ENCODE results near the gene EXD3. TPM values are rescaled to one million over a fixed set of nuclear protein-coding genes. Genes with fewer than 3 reads are reported as not detected.

EXD3 gene
- total RNA-seq, 5 donors from 2014 or later (not counting 1 experiment from before 2014, with no cell fraction given), result 18.5 to 43.8 (median 38.0) TPM

DNA sequence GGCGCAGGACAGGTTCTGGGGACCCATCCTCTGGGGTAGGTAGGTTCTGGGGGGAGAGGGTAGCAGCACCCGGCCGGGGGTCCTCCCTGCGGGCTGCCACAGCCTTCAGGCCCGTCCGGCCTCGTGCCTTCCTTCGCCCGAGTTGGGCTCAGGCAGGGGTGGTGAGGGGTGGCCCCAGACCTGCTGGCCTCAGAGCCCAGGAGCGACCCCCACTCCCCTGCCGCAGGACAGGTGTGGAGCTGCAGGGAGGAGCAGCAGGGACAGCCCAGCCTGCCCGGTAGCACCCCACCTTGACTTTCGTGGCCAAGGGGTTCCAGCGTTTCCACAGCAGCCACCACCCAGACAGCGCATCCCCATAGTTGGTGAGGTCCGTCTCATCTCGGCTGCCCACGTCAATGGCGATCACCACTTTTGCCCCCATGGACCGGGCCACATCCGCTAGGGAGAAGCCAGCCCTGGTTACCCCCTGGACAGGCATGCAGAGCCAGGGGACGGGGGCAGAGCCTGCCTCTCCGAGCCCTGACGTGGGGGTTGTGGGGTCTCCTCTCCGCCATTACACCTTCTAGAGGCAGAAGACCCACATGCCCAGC lies 39.5 kb upstream of the EXD3 start:
- ATAC-seq (replicated peaks in 1 of 4) (no peak), DNase-seq (peak in 1 of 35 experiments; percentile 9)
- Mint-ChIP-seq H3K36me3 (no peaks in the 10 kb centered on the region), H3K27me3 (no peaks in the 10 kb centered on the region), H3K9me3 (no peaks in the 10 kb centered on the region), H3K4me3 (peak overlapping the region in 2 of 3 donors; percentile 43 to 72), H3K4me1 (peaks cover 23 to 27% (median 23%) of the 10 kb centered on the region in 3 donors), H3K27ac (peak overlapping the region; percentile 77 to 92)
- Histone ChIP-seq H3K4me1 (ENCODE audit: control insufficient read depth in 1 of 2, extremely low read depth in 1 of 2, insufficient read depth in 2 of 2, low read length in 2 of 2) (peaks cover 21 to 55% of the 10 kb centered on the region in 2 experiments), H3K27me3 (replicated peaks in 1 of 2; ENCODE audit: control insufficient read depth in 2 of 2, extremely low read depth in 1 of 2, insufficient read depth in 2 of 2, low read length in 1 of 2) (peaks cover 0 to 5% of the 10 kb centered on the region in 2 experiments), H3K27ac (ENCODE audit: low read length) (peak overlapping the region; percentile 83), H3K9me3 (no peaks in the 10 kb centered on the region), H3K4me3 (ENCODE audit: control insufficient read depth in 1 of 2, extremely low read depth in 1 of 2, low read length in 1 of 2) (peak overlapping the region; percentile 39 to 55), H3K36me3 (ENCODE audit: control insufficient read depth in 2 of 2, extremely low read depth in 1 of 2, insufficient read depth in 1 of 2, low read length in 1 of 2) (peaks cover 0 to 3% of the 10 kb centered on the region in 2 donors)
- ChIA-PET CTCF (no interaction called here), POLR2A (no interaction called here)
- 95% methylated on average over 18 of the region's 25 CpGs for WGBS (ENCODE audit: insufficient coverage)

DNA sequence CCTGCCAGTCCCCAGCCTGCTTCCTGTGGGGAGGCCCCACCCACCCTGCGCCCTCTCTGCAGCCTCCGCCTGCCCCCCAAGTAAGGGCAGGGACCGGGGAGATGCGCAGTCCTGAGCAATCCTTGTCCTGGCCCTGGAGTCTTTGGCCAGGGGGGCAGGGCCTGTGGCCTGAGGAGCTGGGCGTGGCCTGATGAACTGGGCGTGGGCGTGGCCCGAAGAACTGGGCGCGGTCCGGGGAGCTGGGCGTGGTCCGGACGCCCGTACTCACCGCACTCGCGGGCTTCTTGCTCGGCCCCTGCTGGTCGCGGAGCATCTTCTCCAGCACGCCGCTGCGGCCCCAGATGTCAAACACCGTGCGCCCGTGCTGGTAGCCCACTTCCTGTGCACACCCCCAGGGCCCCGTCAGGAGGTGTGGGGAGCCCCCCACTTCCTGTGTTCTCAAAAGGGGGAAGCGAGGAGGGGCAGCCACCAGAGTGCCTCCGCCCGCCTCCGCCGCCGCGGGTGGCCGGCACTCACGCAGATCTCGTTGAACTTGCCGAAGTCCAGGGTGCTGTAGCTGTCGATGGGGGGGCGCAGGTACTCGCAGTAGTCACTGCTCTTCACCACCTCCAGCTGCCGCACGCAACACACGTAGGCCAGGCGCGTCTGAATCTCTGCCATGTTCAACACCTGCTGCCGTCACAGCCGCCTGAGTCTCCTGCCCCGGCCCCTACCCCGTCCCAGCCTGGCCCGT lies 38.9 kb upstream of the EXD3 start:
- no peaks in the 10 kb centered on the region for H3K9me3 Mint-ChIP-seq
- Histone ChIP-seq H3K27me3 (replicated peaks in 1 of 2; ENCODE audit: control insufficient read depth in 2 of 2, extremely low read depth in 1 of 2, insufficient read depth in 2 of 2, low read length in 1 of 2) (peaks cover 0 to 5% of the 10 kb centered on the region in 2 experiments), H3K4me1 (ENCODE audit: control insufficient read depth in 1 of 2, extremely low read depth in 1 of 2, insufficient read depth in 2 of 2, low read length in 2 of 2) (peaks cover 21 to 61% of the 10 kb centered on the region in 2 experiments), H3K36me3 (ENCODE audit: control insufficient read depth in 2 of 2, extremely low read depth in 1 of 2, insufficient read depth in 1 of 2, low read length in 1 of 2) (peaks cover 0 to 8% of the 10 kb centered on the region in 2 donors), H3K9me3 (no peaks in the 10 kb centered on the region), H3K4me3 (ENCODE audit: control insufficient read depth in 1 of 2, extremely low read depth in 1 of 2, low read length in 1 of 2) (peak overlapping the region; percentile 39 to 55), H3K27ac (ENCODE audit: low read length) (peak overlapping the region; percentile 83)
- ChIA-PET POLR2A (no interaction called here), CTCF (interaction anchor here in 1 of 2 donors (0.8 kb wide), 1 partner anchor 39 kb away, joined by 4 read pairs; the partner anchor contains the start of gene EXD3)
- H3K36me3 Mint-ChIP-seq, result no peaks in the 10 kb centered on the region
- peak; percentile 74 to 78 (median 76) for ATAC-seq (replicated peaks in 1 of 4)
- WGBS (ENCODE audit: insufficient coverage), result 2% methylated on average over 41 of the region's 52 CpGs
- H3K4me3 Mint-ChIP-seq, result peak overlapping the region; percentile 72 to 73 (median 73)
- H3K27ac Mint-ChIP-seq, result peak overlapping the region; percentile 92
- peaks cover 26 to 28% (median 27%) of the 10 kb centered on the region in 3 donors for H3K4me1 Mint-ChIP-seq
- no peaks in the 10 kb centered on the region for H3K27me3 Mint-ChIP-seq
- DNase-seq, result peak; percentile 71 to 94 (median 88)

DNA sequence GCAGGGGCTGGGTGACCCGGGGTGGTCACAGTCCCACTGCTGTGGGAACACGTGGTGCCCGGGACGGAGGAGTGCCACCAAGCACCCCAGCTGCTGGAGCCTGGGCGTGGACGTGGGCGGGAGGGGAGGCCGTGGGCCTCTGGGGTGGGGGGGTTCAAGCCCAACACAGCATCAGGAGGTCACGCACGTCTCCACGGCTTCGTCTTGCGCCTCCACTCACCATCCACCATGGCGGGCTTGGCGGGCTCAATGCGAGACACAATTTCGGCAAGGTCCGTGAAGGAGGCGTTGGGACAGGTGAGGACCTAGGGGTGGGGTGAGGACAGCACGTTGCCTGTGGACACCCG lies 38.3 kb upstream of the EXD3 start:
- ChIA-PET CTCF (interaction anchor here in 1 of 2 donors (0.8 kb wide), 1 partner anchor 38 kb away, joined by 4 read pairs; the partner anchor contains the start of gene EXD3), POLR2A (no interaction called here)
- Mint-ChIP-seq H3K27me3 (no peaks in the 10 kb centered on the region), H3K9me3 (no peaks in the 10 kb centered on the region), H3K4me1 (peaks cover 31 to 33% (median 31%) of the 10 kb centered on the region in 3 donors), H3K27ac (peak overlapping the region; percentile 44 to 65), H3K4me3 (peak overlapping the region in 2 of 3 donors; percentile 13 to 72), H3K36me3 (no peaks in the 10 kb centered on the region)
- ATAC-seq (replicated peaks in 1 of 4), result no peak
- peaks cover 21 to 61% of the 10 kb centered on the region in 2 experiments for H3K4me1 ChIP-seq (ENCODE audit: control insufficient read depth in 1 of 2, extremely low read depth in 1 of 2, insufficient read depth in 2 of 2, low read length in 2 of 2)
- peaks cover 0 to 5% of the 10 kb centered on the region in 2 experiments for H3K27me3 ChIP-seq (replicated peaks in 1 of 2; ENCODE audit: control insufficient read depth in 2 of 2, extremely low read depth in 1 of 2, insufficient read depth in 2 of 2, low read length in 1 of 2)
- peak overlapping the region in 1 of 2 donors; percentile 55 for H3K4me3 ChIP-seq (ENCODE audit: control insufficient read depth in 1 of 2, extremely low read depth in 1 of 2, low read length in 1 of 2)
- 62% methylated on average over 6 of the region's 21 CpGs for WGBS (ENCODE audit: insufficient coverage)
- no peaks in the 10 kb centered on the region for H3K9me3 ChIP-seq
- H3K27ac ChIP-seq (ENCODE audit: low read length), result peak overlapping the region; percentile 83
- peak in 4 of 35 experiments; percentile 17 to 36 (median 33) for DNase-seq
- peaks cover 2 to 9% of the 10 kb centered on the region in 2 donors for H3K36me3 ChIP-seq (ENCODE audit: control insufficient read depth in 2 of 2, extremely low read depth in 1 of 2, insufficient read depth in 1 of 2, low read length in 1 of 2)

DNA sequence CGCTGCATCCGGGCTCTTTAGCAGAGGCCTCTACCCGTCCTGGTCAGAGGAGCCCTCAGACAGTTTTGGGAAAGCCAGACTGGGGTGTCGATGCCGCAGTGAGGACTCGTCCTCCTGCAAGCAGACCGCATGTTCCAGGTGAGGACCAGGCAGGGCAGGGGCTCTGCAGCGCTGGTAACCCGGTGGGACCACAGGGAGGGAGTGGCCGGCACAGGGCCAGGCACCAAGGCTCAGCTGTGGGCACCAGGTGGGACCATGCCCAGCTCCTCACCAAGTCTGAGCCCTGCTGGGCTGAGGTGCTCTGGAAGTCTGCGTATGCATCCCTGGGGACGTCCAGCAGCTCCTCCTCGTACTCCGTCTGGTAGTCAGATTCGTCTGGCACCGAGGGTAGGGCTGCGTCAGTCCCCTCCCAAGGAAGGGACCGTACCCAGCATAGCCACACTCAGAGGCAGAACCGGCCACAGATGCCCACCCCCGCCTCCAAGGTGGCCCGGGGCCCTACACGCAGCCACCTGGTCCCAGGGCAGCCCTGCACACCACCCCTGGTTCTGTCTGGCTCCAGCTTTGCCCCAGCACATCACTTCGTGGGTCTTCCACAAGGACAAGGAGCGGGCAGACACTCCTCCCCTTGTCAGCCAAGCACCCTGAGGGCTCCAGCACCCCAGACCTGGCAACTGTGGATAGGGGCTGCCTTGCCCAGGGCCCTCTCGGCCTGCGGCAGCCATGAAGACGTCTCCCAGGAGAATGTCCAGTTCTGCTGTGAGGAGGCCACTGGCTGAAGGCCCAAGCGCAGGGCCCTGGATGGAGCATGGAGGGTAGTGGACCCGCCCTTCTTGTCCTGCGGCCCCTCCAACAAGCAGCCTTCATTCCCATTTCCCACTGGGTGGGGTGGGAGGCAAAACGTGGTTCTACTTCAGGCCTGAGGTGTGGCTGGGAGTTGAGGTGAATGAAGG lies 37.7 kb upstream of the EXD3 start:
- DNase-seq, result no peak

DNA sequence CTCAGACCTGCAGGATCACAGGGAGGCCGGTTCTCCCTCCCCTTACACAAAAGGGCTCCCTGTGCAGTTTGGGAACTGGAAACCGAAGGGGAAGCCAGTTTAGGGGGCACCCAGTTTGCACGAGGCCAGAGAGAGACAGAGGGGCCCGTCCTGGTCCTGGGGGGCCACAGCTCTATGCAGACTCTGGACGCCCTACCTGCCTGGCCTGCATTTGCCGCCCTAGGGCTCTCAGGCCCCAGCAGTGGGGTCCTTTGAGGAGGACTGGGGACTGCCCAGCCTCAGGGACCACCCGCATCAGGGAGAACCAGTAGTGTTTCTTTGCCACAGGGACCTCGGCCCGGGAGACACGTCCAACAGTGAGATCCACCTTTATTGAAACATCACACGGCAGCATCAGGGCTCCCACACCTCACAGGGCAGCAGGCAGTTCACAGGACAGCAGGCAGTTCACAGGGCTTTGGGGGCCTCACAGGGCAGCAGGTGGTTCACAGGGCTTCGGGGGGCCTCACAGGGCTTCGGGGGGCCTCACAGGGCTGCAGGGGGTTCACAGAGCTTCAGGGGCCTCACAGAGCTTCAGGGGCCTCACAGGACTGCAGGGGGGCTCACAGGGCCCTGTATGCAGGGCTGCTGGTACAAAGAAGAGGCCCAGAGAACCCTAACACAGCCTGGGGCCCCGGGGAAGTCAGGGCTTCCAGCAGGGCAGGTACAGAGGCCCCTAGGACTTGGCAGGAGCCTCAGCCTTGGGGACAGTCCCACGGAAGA lies 36.8 kb upstream of the EXD3 start:
- ChIA-PET POLR2A (no interaction called here), CTCF (interaction anchor here in 1 of 2 donors (0.8 kb wide), 1 partner anchor 37 kb away, joined by 3 read pairs; the partner anchor contains the start of genes EXD3 and NOXA1)
- Histone ChIP-seq H3K4me3 (ENCODE audit: control insufficient read depth in 1 of 2, extremely low read depth in 1 of 2, low read length in 1 of 2) (peak overlapping the region; percentile 54 to 56), H3K27ac (ENCODE audit: low read length) (peak overlapping the region; percentile 85), H3K9me3 (no peaks in the 10 kb centered on the region), H3K36me3 (ENCODE audit: control insufficient read depth in 2 of 2, extremely low read depth in 1 of 2, insufficient read depth in 1 of 2, low read length in 1 of 2) (peaks cover 9% of the 10 kb centered on the region in 2 donors), H3K4me1 (ENCODE audit: control insufficient read depth in 1 of 2, extremely low read depth in 1 of 2, insufficient read depth in 2 of 2, low read length in 2 of 2) (peaks cover 28 to 73% of the 10 kb centered on the region in 2 experiments), H3K27me3 (replicated peaks in 1 of 2; ENCODE audit: control insufficient read depth in 2 of 2, extremely low read depth in 1 of 2, insufficient read depth in 2 of 2, low read length in 1 of 2) (peaks cover 0 to 5% of the 10 kb centered on the region in 2 experiments)
- DNase-seq (no peak), ATAC-seq (replicated peaks in 1 of 4) (no peak)
- peak overlapping the region; percentile 69 to 82 for H3K27ac Mint-ChIP-seq
- no peaks in the 10 kb centered on the region for H3K9me3 Mint-ChIP-seq
- H3K36me3 Mint-ChIP-seq, result no peaks in the 10 kb centered on the region
- H3K4me1 Mint-ChIP-seq, result peaks cover 31 to 43% (median 37%) of the 10 kb centered on the region in 3 donors
- WGBS (ENCODE audit: insufficient coverage), result 45% methylated on average over 14 of the region's 15 CpGs
- no peaks in the 10 kb centered on the region for H3K27me3 Mint-ChIP-seq
- peak overlapping the region; percentile 61 to 72 (median 66) for H3K4me3 Mint-ChIP-seq

More for the DNA sequence above, 37.7 kb upstream of the EXD3 start:
- no peaks in the 10 kb centered on the region for H3K9me3 Mint-ChIP-seq
- H3K27me3 Mint-ChIP-seq, result no peaks in the 10 kb centered on the region
- H3K4me1 Mint-ChIP-seq, result peaks cover 31 to 37% (median 35%) of the 10 kb centered on the region in 3 donors
- H3K36me3 ChIP-seq (ENCODE audit: control insufficient read depth in 2 of 2, extremely low read depth in 1 of 2, insufficient read depth in 1 of 2, low read length in 1 of 2), result peaks cover 4 to 9% of the 10 kb centered on the region in 2 donors
- peaks cover 0 to 5% of the 10 kb centered on the region in 2 experiments for H3K27me3 ChIP-seq (replicated peaks in 1 of 2; ENCODE audit: control insufficient read depth in 2 of 2, extremely low read depth in 1 of 2, insufficient read depth in 2 of 2, low read length in 1 of 2)
- no peak for ATAC-seq (replicated peaks in 1 of 4)
- no peaks in the 10 kb centered on the region for H3K9me3 ChIP-seq
- ChIA-PET CTCF (no interaction called here), POLR2A (no interaction called here)
- H3K4me3 Mint-ChIP-seq, result peak overlapping the region; percentile 13 to 72 (median 13)
- H3K27ac Mint-ChIP-seq, result peak overlapping the region; percentile 65 to 69
- H3K27ac ChIP-seq (ENCODE audit: low read length), result peak overlapping the region; percentile 2
- no peaks in the 10 kb centered on the region for H3K36me3 Mint-ChIP-seq
- no peak overlapping the region for H3K4me3 ChIP-seq (ENCODE audit: control insufficient read depth in 1 of 2, extremely low read depth in 1 of 2, low read length in 1 of 2)
- 92% methylated on average over 27 of the region's 31 CpGs for WGBS (ENCODE audit: insufficient coverage)
- H3K4me1 ChIP-seq (ENCODE audit: control insufficient read depth in 1 of 2, extremely low read depth in 1 of 2, insufficient read depth in 2 of 2, low read length in 2 of 2), result peaks cover 21 to 64% of the 10 kb centered on the region in 2 experiments
